GM18868 (cell line): ENCODE measurements around the gene MED12L.
"Not testable (repeated sequence)": the region's sequence is repeated elsewhere in the genome, so short reads cannot be mapped to it uniquely, and the experiment has no call there.

Experiments used
- ATAC-seq: cut with Tn5 transposase; IDR thresholded peaks from one replicate; pipeline ENCODE4 v1.9.1; 2021; ENCODE audit warnings: mild to moderate bottlenecking, moderate library complexity; ENCODE audit not compliant: unreplicated experiment

Gene MED12L

GRCh38 chr3:151362751-151363174 is 277.3 kb downstream of the MED12L start:
- no peak for ATAC-seq

GRCh38 chr3:151366993-151367392 is 281.5 kb downstream of the MED12L start:
- no peak for ATAC-seq

DNA sequence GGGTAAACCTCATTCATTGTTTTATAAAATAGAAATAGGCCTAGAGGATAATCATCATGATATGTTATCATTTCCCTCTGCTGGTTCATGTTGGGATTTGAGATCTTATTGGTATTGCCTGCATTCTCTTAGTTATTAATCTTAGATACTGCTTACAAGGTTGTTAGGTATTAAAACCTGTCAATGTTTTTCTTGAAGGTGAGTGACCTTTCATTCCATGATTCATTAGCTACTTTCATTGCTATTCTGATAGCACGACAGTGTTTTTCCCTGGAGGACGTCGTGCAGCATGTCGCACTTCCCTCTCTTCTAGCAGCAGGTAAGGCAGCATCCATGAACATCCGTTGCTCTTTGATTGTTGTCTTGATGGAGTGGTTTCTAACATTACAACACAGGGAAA is 282.0 kb downstream of the MED12L start:
- no peak for ATAC-seq

DNA sequence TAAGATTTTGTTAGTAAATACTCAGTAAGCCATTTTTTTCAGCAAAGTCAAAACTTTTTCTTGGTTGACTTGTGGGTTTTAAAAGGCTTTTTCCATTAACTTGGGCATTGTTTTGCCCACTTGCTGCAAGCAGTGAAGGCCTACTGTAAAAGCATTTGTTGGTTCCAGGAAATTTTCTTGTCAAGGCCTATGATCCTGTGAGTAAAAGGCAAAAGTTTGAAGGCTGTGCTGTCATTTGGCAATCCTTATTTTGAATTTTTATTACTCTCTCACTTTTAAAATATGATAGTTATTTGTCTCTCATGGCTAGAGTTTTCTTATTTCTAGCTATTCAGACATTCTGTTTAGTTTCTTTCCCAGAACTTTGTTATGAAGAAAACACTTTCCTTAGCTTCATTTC is 286.1 kb downstream of the MED12L start:
- no peak for ATAC-seq

- no peak for ATAC-seq
Observed at GRCh38 chr3:151372063-151372820, 286.8 kb downstream of the MED12L start.

GRCh38 chr3:151377768-151378385 is 292.4 kb downstream of the MED12L start:
- peak; percentile 63 for ATAC-seq

DNA sequence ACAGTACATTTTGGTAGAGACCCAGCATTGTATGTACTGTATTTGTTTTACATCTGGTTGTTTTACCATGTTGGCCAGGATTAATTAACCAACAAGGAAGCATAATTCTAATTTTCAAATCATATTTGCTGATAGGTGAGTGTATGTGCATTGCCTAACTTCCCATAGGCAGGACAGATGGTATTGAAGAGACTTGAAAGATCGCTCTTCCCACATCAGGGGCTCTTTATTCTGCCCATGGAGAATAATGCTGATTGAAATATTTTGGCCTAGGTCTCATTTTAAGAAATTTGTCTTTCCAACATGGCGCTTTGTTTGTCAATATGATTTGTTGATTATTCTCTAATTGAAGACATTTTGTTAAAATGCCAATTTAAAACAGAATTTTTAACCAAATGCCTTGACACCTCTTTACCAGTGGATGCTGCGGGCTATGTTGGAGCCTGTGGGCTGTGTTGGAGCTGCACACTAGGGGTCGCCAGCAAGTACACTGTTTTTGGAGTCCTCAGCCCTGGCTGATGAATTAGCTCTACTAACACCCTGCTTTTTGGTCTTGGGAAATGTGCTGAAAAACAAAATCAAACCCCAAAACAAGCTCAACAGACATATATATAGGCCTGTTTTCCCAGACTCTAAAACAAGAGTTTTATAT is 293.7 kb downstream of the MED12L start:
- ATAC-seq: peak; percentile 29

DNA sequence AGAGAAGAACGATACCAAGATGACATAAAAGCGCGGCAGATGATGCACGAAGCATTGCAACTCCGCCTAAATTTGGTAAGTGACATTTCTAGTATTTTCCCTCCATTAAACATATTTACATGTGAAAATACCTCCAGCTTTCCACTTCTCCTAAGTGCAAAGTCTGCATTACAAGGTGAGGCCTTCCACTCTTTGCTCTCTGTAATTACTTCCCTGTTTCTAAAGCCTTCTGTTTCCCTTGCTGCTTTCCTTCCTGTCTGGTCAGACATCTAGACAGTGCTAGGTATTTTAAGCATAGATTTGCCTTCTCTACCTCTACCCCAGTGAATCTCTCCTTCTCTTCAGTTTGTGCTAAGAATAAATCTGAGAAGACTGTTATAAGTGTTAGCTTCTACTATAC is 297.2 kb downstream of the MED12L start:
- peak; percentile 26 for ATAC-seq

DNA sequence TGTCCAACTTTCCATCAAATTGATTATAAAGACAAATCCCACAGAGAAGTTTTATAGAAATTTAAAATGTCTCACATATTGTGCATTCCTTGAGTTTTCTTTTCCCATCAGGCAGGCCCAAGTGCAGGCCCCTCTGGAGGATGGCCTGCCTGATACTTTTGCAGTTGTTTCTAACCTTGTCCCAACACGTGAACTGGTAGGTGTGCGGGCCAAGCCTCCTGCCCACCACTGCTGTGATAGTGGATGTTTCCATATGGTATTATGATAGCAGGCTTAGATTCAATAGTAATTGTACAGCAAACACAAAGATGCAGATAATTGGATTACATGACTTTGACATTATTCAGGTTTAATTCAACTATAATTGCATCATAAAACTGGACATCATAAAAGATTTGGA is 297.6 kb downstream of the MED12L start:
- no peak for ATAC-seq

DNA sequence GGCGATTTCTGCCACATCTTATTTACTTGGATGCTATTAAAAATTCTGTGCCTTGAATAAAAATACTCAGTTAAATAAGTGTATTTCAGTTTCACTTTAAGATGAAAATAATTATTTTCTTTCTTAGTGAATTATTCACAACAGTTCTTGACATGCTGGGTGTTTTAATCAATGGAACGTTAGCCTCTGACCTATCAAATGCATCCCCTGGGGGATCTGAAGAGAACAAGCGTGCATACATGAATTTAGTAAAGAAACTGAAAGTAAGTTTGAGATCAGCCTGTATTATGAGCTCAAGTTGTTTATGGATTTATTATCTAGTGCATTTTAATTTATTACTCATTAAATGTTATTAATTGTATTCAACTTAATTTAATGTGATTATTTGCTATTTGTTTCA is 298.5 kb downstream of the MED12L start:
- ATAC-seq: peak; percentile 26

DNA sequence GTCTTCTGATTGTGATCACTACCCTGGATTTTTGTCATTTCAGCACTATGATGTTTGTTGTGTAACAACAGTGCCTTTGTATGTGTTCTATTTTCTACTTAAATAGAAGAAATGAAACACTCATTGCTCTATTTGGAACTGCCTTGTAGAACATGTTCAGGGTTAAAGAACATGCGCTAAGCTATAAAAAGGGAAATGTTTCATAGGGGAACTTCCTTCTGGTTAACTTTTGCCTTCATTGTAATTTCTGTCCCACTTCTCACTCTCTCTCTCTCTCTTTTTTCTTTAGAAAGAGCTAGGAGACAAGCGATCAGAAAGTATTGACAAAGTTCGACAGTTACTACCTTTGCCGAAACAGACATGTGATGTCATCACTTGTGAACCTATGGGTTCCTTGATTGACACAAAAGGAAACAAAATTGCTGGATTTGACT is 299.3 kb downstream of the MED12L start, which contains the start of gene P2RY12:
TSS of gene P2RY12 (minus strand) at position 13 of the 434 bp plus-strand sequence. CDS start 45,908 bp downstream, outside the sequence.
- peak; percentile 59 for ATAC-seq

GRCh38 chr3:151386056-151386455 is 300.6 kb downstream of the MED12L start:
- ATAC-seq: no peak

- ATAC-seq: peak; percentile 29
Observed at GRCh38 chr3:151387432-151387831, 302.0 kb downstream of the MED12L start.

DNA sequence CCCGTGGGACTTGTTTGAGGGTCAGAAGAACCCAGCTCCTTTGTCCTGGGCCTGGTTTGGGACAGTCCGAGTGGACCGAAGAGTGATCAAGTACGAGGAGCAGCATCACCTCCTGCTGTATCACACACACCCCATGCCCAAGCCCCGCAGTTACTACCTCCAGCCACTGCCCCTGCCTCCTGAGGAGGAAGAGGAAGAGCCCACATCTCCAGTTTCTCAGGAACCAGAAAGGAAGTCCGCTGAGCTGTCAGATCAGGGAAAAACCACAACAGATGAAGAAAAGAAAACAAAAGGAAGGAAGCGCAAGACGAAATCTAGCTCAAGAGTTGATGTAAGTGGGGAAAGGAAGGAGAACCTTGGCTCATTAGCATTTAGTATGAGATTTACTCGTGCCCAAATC is 302.4 kb downstream of the MED12L start:
- peak; percentile 29 for ATAC-seq

GRCh38 chr3:151391720-151392119 is 306.3 kb downstream of the MED12L start:
- peak; percentile 33 for ATAC-seq

GRCh38 chr3:151392191-151392590 is 306.7 kb downstream of the MED12L start:
- ATAC-seq: not testable (repeated sequence)

GRCh38 chr3:151393146-151393830 is 307.8 kb downstream of the MED12L start:
- no peak for ATAC-seq

DNA sequence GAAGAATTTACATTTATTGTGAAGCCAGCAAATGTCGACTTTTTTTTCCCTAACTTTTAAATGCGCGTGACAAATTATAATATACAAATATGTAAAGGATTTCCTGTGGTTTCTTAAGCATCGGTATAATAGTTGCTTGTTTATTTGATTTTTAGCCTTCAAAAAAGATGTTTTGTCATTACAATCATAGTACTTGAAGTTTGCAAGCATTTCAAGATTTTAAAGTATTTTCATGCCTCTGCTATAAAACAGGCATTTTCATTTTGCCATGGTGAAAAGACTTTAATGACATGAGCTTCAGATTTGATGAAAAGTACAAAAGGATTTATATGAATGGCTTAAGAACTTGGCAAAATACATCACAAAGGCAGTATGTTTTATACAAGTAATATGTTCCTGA is 308.5 kb downstream of the MED12L start:
- no peak for ATAC-seq

GRCh38 chr3:151394611-151395010 is 309.1 kb downstream of the MED12L start:
- ATAC-seq: no peak

DNA sequence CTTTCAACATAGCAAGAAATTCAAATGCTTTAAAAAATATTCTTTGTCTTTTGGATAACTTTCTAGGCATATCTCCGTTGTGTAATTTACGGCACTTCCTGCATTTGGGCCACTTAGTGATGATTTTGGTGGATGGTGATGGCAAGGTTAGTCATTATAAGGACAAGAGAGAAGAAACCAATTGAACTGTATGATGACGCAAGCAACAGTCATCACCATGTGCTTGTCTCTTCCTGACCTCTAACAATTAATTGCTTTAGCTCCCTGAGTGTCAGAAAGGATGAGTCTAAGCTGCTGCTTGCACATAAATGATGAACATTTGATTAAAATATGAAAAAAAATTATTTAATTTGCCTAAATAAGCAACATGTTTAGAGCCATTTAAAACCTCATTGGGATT is 310.3 kb downstream of the MED12L start:
- no peak for ATAC-seq

GRCh38 chr3:151398895-151399294 is 313.4 kb downstream of the MED12L start:
- ATAC-seq: peak; percentile 75
